ENCODE measurements around the gene SDCCAG8.

SDCCAG8 gene

GRCh38 chr1:243489681-243490546 lies 234.1 kb downstream of the SDCCAG8 start:
- DNase-seq, result no peak

GRCh38 chr1:243490748-243491686 lies 235.2 kb downstream of the SDCCAG8 start:
- no peak for DNase-seq

GRCh38 chr1:243493156-243494129 lies 237.6 kb downstream of the SDCCAG8 start:
- DNase-seq, result no peak

- no peak for DNase-seq
These were observed 239.0 kb downstream of the SDCCAG8 start for GRCh38 chr1:243494741-243495431.

- no peak for DNase-seq
These were observed 239.8 kb downstream of the SDCCAG8 start for GRCh38 chr1:243495442-243496186.

- DNase-seq, result no peak
These were observed 240.4 kb downstream of the SDCCAG8 start for GRCh38 chr1:243496187-243496646.

- no peak for DNase-seq
These were observed 241.0 kb downstream of the SDCCAG8 start for GRCh38 chr1:243496806-243497205.

GRCh38 chr1:243497939-243498681 lies 242.3 kb downstream of the SDCCAG8 start:
- no peak for DNase-seq

- DNase-seq, result no peak
These were observed 243.4 kb downstream of the SDCCAG8 start for GRCh38 chr1:243499248-243499647.

GRCh38 chr1:243499711-243500110 lies 243.9 kb downstream of the SDCCAG8 start:
- DNase-seq, result no peak

GRCh38 chr1:243500512-243500911 lies 244.7 kb downstream of the SDCCAG8 start:
- no peak for DNase-seq

GRCh38 chr1:243501002-243501401 lies 245.2 kb downstream of the SDCCAG8 start:
- DNase-seq, result no peak

- no peak for DNase-seq
These were observed 247.3 kb downstream of the SDCCAG8 start for GRCh38 chr1:243503155-243503554.

GRCh38 chr1:243505986-243506689 lies 250.3 kb downstream of the SDCCAG8 start:
- DNase-seq, result no peak

- DNase-seq, result no peak
These were observed 251.3 kb downstream of the SDCCAG8 start for GRCh38 chr1:243507001-243507671.

- DNase-seq, result no peak
These were observed 251.9 kb downstream of the SDCCAG8 start for GRCh38 chr1:243507672-243508302.

- DNase-seq, result no peak
These were observed 252.5 kb downstream of the SDCCAG8 start for GRCh38 chr1:243508303-243508713.

GRCh38 chr1:243508943-243509342 lies 253.1 kb downstream of the SDCCAG8 start:
- no peak for DNase-seq

Measured in NCI-H1436 (cell line).